GM18507 (cell line): Measurements from ENCODE around the gene LMNTD2.

Source experiments
- DNase-seq: peaks from one replicate; pipeline ENCODE4 v3.0.0; 2011; ENCODE audit warnings: low read depth; ENCODE audit not compliant: insufficient read length; ENCODE audit errors: extremely low spot score
- FAIRE-seq: peaks from 2 replicates; lab custom pipeline; 2011; peaks lifted over from hg19 to GRCh38; lab: Jason Lieb, UNC

Gene LMNTD2

GRCh38 chr11:569158-569885 is 8.8 kb upstream of the LMNTD2 start:
- no peak for FAIRE-seq
- no peak for DNase-seq

- FAIRE-seq (peak; percentile 97), DNase-seq (peak; percentile 96)
These were observed 8.0 kb upstream of the LMNTD2 start for GRCh38 chr11:568306-569157.

GRCh38 chr11:567629-568292 is 7.2 kb upstream of the LMNTD2 start:
- DNase-seq, result no peak
- FAIRE-seq, result no peak

GRCh38 chr11:567011-567628 is 6.6 kb upstream of the LMNTD2 start:
- DNase-seq (no peak), FAIRE-seq (no peak)

GRCh38 chr11:565921-566509 is 5.5 kb upstream of the LMNTD2 start:
- FAIRE-seq (no peak), DNase-seq (no peak)

GRCh38 chr11:563812-564578 is 3.5 kb upstream of the LMNTD2 start:
- DNase-seq, result no peak
- FAIRE-seq, result no peak

GRCh38 chr11:563066-563811 is 2.7 kb upstream of the LMNTD2 start:
- FAIRE-seq, result no peak
- no peak for DNase-seq

- FAIRE-seq, result no peak
These were observed 1.6 kb upstream of the LMNTD2 start for GRCh38 chr11:562046-562645.

GRCh38 chr11:561148-562003 is 838 bp upstream of the LMNTD2 start:
- DNase-seq, result no peak
- peak; percentile 41 for FAIRE-seq

More at GRCh38 chr11:562046-562645, 1.6 kb upstream of the LMNTD2 start:
- no peak for DNase-seq

- no peak for FAIRE-seq
- DNase-seq, result no peak
These were observed 730 bp downstream of the LMNTD2 start for GRCh38 chr11:559712-560304.

GRCh38 chr11:559020-559620 is 1.4 kb downstream of the LMNTD2 start:
- FAIRE-seq (no peak), DNase-seq (no peak)

GRCh38 chr11:558503-558902 is 2.0 kb downstream of the LMNTD2 start:
- no peak for DNase-seq
- no peak for FAIRE-seq

- DNase-seq, result no peak
- no peak for FAIRE-seq
These were observed 3.0 kb downstream of the LMNTD2 start for GRCh38 chr11:557328-558132.

GRCh38 chr11:556662-557256 is 3.8 kb downstream of the LMNTD2 start:
- no peak for DNase-seq
- FAIRE-seq, result no peak
